ENCODE data around the gene CCDC170.

DNA sequence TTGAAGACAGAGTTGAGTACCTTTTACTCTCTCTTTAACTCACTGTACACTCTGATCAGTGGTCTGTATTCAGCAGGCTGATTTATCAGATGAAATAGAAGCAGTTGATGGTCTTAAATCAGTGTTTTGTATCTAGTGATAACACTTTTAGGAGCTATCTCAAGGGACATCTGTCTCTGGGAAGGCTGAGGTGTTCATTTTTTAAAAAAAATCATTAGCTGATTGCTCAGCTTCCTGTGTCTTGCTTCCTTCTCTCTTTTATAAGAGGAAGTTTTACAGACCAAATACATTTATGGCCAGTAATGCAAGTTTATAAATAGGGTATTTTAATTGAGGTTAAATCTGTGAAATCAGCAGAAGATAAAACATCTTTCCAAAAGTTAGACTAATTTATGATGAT lies 12.0 kb upstream of the CCDC170 start:
- TF ChIP-seq CTCF (IDR thresholded peaks at IDR 0.05) (no peak), TCF7L2 (IDR thresholded peaks at IDR 0.05; ENCODE audit: low read depth, low read length) (no peak)

Measured in Panc1 (cell line).